Mammary epithelial cell (primary cell): ENCODE data around the gene PDS5A.

Experiments used
- EZH2 ChIP-seq: IDR thresholded peaks from 2 replicates; pipeline ENCODE4 v1.6.1; 2012; ENCODE audit warnings: low read length, inconsistent platforms, borderline replicate concordance
- TF ChIP-seq, protein P1 (sequence below), 2 donors: IDR thresholded peaks in 1 of 2; conservative IDR thresholded peaks in 1 of 2; 2 replicates each; pipeline ENCODE4 v1.5.1; 2011 to 2012; ENCODE audit warnings: inconsistent platforms in 2 of 2, low read length in 2 of 2, mild to moderate bottlenecking in 2 of 2, control low read depth in 1 of 2, low read depth in 1 of 2; ENCODE audit not compliant: insufficient read depth in 1 of 2; ENCODE audit errors: extremely low read depth in 1 of 2

- TF ChIP-seq, protein P1, sequence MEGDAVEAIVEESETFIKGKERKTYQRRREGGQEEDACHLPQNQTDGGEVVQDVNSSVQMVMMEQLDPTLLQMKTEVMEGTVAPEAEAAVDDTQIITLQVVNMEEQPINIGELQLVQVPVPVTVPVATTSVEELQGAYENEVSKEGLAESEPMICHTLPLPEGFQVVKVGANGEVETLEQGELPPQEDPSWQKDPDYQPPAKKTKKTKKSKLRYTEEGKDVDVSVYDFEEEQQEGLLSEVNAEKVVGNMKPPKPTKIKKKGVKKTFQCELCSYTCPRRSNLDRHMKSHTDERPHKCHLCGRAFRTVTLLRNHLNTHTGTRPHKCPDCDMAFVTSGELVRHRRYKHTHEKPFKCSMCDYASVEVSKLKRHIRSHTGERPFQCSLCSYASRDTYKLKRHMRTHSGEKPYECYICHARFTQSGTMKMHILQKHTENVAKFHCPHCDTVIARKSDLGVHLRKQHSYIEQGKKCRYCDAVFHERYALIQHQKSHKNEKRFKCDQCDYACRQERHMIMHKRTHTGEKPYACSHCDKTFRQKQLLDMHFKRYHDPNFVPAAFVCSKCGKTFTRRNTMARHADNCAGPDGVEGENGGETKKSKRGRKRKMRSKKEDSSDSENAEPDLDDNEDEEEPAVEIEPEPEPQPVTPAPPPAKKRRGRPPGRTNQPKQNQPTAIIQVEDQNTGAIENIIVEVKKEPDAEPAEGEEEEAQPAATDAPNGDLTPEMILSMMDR (conservative IDR thresholded peaks at IDR 0.05 in 1 of 2, IDR thresholded peaks at IDR 0.05 in 1 of 2; ENCODE audit: extremely low read depth in 1 of 2, insufficient read depth in 1 of 2, low read depth in 1 of 2, low read length in 2 of 2), result no peak
- TF ChIP-seq EZH2, result no peak
These were observed 125.1 kb downstream of the PDS5A start for GRCh38 chr4:39852636-39853035.
